Measurements from ENCODE around the gene BLACAT1.
A peak's percentile ranks its signal among the peaks of the same experiment; 100 is the strongest.

Gene BLACAT1

GRCh38 chr1:205455581-205456382 is at the start of gene BLACAT1:
BLACAT1 (minus strand) TSS chr1:205456045.
- no peak for DNase-seq (ENCODE audit: low read depth)

GRCh38 chr1:205505076-205505729 is 49.4 kb upstream of the BLACAT1 start:
- no peak for DNase-seq (ENCODE audit: low read depth)

- DNase-seq (ENCODE audit: low read depth): peak; percentile 22
These were observed 48.6 kb upstream of the BLACAT1 start, which contains the start of gene CDK18 for GRCh38 chr1:205504311-205505075. CDK18 (plus strand) TSS chr1:205504669; CDS start chr1:205523168, 18,499 bp downstream.

GRCh38 chr1:205502992-205503391 is 47.1 kb upstream of the BLACAT1 start:
- no peak for DNase-seq (ENCODE audit: low read depth)

GRCh38 chr1:205502111-205502810 is 46.4 kb upstream of the BLACAT1 start:
- DNase-seq (ENCODE audit: low read depth): no peak

- DNase-seq (ENCODE audit: low read depth): no peak
These were observed 44.7 kb upstream of the BLACAT1 start for GRCh38 chr1:205500240-205501233.

- no peak for DNase-seq (ENCODE audit: low read depth)
These were observed 43.9 kb upstream of the BLACAT1 start for GRCh38 chr1:205499789-205500188.

- no peak for DNase-seq (ENCODE audit: low read depth)
These were observed 41.5 kb upstream of the BLACAT1 start for GRCh38 chr1:205497351-205497750.

- no peak for DNase-seq (ENCODE audit: low read depth)
These were observed 40.8 kb upstream of the BLACAT1 start for GRCh38 chr1:205496661-205497060.

- no peak for DNase-seq (ENCODE audit: low read depth)
These were observed 39.5 kb upstream of the BLACAT1 start for GRCh38 chr1:205495237-205495823.

- no peak for DNase-seq (ENCODE audit: low read depth)
These were observed 38.3 kb upstream of the BLACAT1 start for GRCh38 chr1:205494115-205494514.

- no peak for DNase-seq (ENCODE audit: low read depth)
These were observed 37.6 kb upstream of the BLACAT1 start for GRCh38 chr1:205493241-205494085.

GRCh38 chr1:205492774-205493173 is 36.9 kb upstream of the BLACAT1 start:
- DNase-seq (ENCODE audit: low read depth): no peak

- DNase-seq (ENCODE audit: low read depth): no peak
These were observed 36.4 kb upstream of the BLACAT1 start for GRCh38 chr1:205492201-205492667.

GRCh38 chr1:205491794-205492193 is 35.9 kb upstream of the BLACAT1 start:
- no peak for DNase-seq (ENCODE audit: low read depth)

GRCh38 chr1:205488074-205488723 is 32.4 kb upstream of the BLACAT1 start:
- no peak for DNase-seq (ENCODE audit: low read depth)

- no peak for DNase-seq (ENCODE audit: low read depth)
These were observed 30.4 kb upstream of the BLACAT1 start for GRCh38 chr1:205486258-205486657.

Measured in activated T-cell treated with anti-CD3 and anti-CD28 coated beads for 1 hour (primary cell).